Activated CD8-positive, alpha-beta memory T cell treated with anti-CD3 and anti-CD28 coated beads, Interleukin-2, amount 50 U/mL, for 4 hours (primary cell): Measurements from ENCODE around the gene TMIGD1.

ENCODE experiments used
- DNase-seq: peaks from one replicate; pipeline ENCODE4 v3.0.0-alpha.2; 2020

Gene TMIGD1

GRCh38 chr17:30279156-30279555 is 54.7 kb downstream of the TMIGD1 start:
- DNase-seq, result no peak

DNA sequence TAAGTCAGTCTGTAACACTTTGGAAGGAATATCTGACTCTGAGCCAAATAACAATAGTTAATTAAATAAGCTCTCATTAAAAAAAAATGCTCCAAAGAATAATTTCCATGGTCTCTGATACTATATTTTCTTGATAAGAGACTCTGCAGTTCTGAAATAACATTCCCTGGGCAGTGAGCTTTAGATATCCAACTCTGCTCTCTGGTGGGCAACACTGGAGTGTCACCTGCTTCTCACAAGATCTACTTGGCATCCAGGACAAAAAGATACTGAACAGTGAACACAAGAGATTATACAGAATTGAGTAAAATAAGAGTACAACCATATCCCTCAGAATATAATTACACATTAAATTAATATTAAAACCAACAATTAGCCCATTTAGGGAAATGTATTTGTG is 55.8 kb downstream of the TMIGD1 start:
- DNase-seq, result no peak

GRCh38 chr17:30275911-30276310 is 57.9 kb downstream of the TMIGD1 start:
- DNase-seq, result no peak

GRCh38 chr17:30274887-30275286 is 59.0 kb downstream of the TMIGD1 start:
- no peak for DNase-seq

DNA sequence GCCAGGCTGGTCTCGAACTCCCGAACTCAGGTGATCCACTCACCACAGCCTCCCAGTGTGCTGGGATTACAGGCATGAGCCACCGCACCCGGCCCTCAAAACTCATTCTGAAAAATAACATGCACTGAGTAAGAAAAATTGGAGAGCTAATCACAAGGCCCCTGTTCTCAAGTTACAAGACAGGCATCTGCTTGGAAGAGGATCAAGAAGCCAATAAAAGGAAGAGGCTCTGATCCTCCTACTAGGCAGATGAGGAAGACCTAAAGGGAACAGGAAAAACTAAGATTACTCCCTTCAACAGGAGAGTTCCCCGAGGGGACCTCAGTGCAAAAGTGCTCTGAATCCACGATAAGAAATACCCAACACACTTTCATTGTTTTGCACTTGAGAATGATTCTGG is 60.5 kb downstream of the TMIGD1 start:
- DNase-seq, result no peak

- DNase-seq, result no peak
Measured at GRCh38 chr17:30271102-30271501, 62.8 kb downstream of the TMIGD1 start.

DNA sequence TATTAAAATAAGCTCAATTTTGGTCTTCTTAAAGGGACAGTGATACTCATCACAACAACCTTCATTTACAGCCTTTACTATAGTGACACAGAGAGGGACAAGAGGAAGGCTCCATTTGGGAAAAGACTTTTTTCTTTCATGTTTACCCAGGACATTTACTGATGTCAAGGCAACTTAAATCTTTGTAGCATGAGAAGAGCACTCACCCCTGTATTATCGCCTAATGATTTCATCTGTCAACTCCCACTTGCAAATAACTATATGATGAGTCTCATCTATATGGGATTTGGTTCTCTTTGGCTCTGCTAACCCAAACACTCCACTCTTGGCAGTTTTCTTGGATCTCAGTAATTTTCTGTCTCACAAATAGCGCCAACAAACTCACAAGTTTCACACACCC is 66.2 kb downstream of the TMIGD1 start:
- no peak for DNase-seq
